ENCODE measurements around the gene MACROD1. TPM values are rescaled to one million over a fixed set of nuclear protein-coding genes. Genes with fewer than 3 reads are reported as not detected.
A peak's percentile ranks its signal among the peaks of the same experiment; 100 is the strongest.

MACROD1 gene
- polyA plus RNA-seq, 1 experiment: 8.1 TPM

DNA sequence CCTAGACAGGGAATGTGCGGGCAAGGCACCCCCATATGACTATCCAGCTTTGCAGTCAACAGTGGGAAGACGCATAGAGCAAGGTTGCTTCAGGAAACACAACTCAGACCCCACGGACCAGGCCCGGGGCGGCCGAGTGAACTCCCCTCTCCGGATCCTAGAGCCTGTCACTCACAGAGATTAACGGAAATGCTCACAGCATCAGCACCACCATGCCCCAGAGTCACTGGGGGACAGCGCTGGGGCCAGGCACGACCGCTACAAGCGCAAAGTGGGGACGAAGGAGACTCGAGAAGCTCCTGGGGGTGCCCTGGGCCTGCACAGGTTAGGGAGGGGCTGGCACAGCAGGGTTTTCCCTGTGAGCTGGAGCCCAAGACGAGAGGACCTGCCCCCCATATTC is 15.9 kb downstream of the MACROD1 start:
- no peaks in the 10 kb centered on the region for H3K9me3 ChIP-seq (ENCODE audit: control insufficient read depth, insufficient read depth, low read length)
- ChIA-PET CTCF (interaction anchor here (0.5 to 6.6 kb wide), 9 partner anchors 47 to 313 kb away, joined by 3 to 154 read pairs (median 5); no protein-coding TSS in a partner anchor), POLR2A (interaction anchor here (0.6 kb wide), 1 partner anchor 23 kb away, joined by 4 read pairs; no protein-coding TSS in a partner anchor)
- no peak for DNase-seq (ENCODE audit: low read depth, low spot score)
- TF ChIP-seq CTCF (IDR thresholded peaks at IDR 0.05; ENCODE audit: low read depth, low read length): no peak
- no peaks in the 10 kb centered on the region for H3K27me3 ChIP-seq (ENCODE audit: control insufficient read depth, insufficient read depth, low read length)
- H3K4me3 ChIP-seq (ENCODE audit: low read depth, low read length): no peak overlapping the region
- H3K27ac ChIP-seq (ENCODE audit: low read depth, low read length): no peak overlapping the region

GRCh38 chr11:64148917-64149617 is 16.8 kb downstream of the MACROD1 start:
- ChIA-PET POLR2A (interaction anchor here (0.8 kb wide), 1 partner anchor 149 kb away, joined by 3 read pairs; no protein-coding TSS in a partner anchor), CTCF (interaction anchor here (0.8 to 6.6 kb wide), 15 partner anchors 14 to 312 kb away, joined by 3 to 154 read pairs (median 4); no protein-coding TSS in a partner anchor)
- no peak overlapping the region for H3K4me3 ChIP-seq (ENCODE audit: low read depth, low read length)
- no peaks in the 10 kb centered on the region; the same call in 1 of the 2 replicates for H3K9me3 ChIP-seq (ENCODE audit: control insufficient read depth, insufficient read depth, low read length)
- no peak for DNase-seq (ENCODE audit: low read depth, low spot score)
- no peak for TF ChIP-seq CTCF (IDR thresholded peaks at IDR 0.05; ENCODE audit: low read depth, low read length)
- no peak overlapping the region for H3K27ac ChIP-seq (ENCODE audit: low read depth, low read length)
- H3K27me3 ChIP-seq (ENCODE audit: control insufficient read depth, insufficient read depth, low read length): no peaks in the 10 kb centered on the region

DNA sequence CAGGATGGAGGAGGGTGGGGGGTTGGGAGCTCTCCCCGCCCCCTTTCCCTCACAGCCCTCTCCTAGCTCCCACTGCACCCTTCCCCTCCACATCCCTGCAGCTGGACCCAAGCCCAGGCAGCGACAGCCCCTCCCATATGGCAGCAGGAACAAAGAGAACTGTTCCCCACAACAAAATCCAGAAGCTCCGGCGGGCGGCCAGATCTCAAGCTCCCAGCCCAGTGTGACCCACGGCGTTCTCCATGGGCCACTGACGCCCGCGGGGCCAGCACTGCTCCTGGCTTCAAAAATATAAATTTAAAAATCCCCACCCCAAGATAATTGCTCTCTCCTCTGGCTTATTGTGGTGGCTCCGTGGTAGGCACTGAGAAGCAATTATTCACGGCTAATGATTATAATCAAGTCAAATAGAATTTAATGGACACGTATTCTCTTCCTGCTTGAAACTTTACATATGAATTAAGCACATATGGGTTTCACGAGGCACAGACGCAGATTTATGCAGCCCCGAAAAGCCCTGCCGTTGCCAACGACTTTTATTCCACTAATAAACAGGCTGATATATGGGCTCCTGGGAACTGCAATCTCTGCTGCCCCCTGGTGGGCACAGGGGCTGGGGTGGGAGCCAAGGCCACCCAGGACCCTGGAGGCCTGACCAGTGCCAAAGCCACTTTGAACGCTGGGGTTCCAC is 17.5 kb downstream of the MACROD1 start:
- H3K27ac ChIP-seq (ENCODE audit: low read depth, low read length): peak overlapping the region; percentile 39
- H3K27me3 ChIP-seq (ENCODE audit: control insufficient read depth, insufficient read depth, low read length): no peaks in the 10 kb centered on the region
- no peak overlapping the region for H3K4me3 ChIP-seq (ENCODE audit: low read depth, low read length)
- ChIA-PET POLR2A (interaction anchor here (0.9 kb wide), 1 partner anchor 146 kb away, joined by 3 read pairs; no protein-coding TSS in a partner anchor), CTCF (interaction anchor here (0.5 to 6.6 kb wide), 14 partner anchors 14 to 483 kb away, joined by 3 to 154 read pairs (median 4); no protein-coding TSS in a partner anchor)
- H3K9me3 ChIP-seq (ENCODE audit: control insufficient read depth, insufficient read depth, low read length): no peaks in the 10 kb centered on the region; the same call in 1 of the 2 replicates
- DNase-seq (ENCODE audit: low read depth, low spot score): peak; percentile 24
- peak; percentile 97 for TF ChIP-seq CTCF (IDR thresholded peaks at IDR 0.05; ENCODE audit: low read depth, low read length)

GRCh38 chr11:64146036-64146955 is 19.6 kb downstream of the MACROD1 start:
- peaks cover 2% of the 10 kb centered on the region for H3K27me3 ChIP-seq (ENCODE audit: control insufficient read depth, insufficient read depth, low read length)
- H3K9me3 ChIP-seq (ENCODE audit: control insufficient read depth, insufficient read depth, low read length): no peaks in the 10 kb centered on the region; the same call in 1 of the 2 replicates
- POLR2A ChIA-PET: no interaction called here
- TF ChIP-seq CTCF (IDR thresholded peaks at IDR 0.05; ENCODE audit: low read depth, low read length): peak; percentile 78
- no peak overlapping the region for H3K27ac ChIP-seq (ENCODE audit: low read depth, low read length)
- no peak overlapping the region for H3K4me3 ChIP-seq (ENCODE audit: low read depth, low read length)
- CTCF ChIA-PET: interaction anchor here (0.6 to 2.2 kb wide), 3 partner anchors 146 to 408 kb away, joined by 3 to 10 read pairs (median 4); no protein-coding TSS in a partner anchor
- DNase-seq (ENCODE audit: low read depth, low spot score): no peak

All from AG04450 (cell line).